ENCODE measurements around the gene LRP5.

DNA sequence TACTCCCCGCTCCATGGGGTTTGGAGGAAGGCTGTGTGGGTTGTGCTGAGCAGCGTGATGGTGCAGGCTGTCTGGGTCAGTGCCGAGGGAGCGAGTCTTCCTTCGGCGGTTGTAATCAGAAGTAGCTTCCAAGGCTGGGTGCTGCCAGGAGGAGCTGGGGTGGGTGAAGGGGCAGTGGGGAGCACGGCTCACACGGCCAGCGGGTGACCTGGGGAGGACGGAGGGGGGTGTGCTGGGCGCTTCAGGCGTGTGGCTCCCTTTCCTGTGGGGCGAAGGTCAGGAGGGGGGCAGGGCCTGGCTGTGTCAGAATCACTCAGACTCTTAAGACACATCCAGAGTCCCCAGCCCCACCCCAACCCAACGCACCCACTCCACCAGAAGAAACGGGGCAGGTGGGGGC lies 60.2 kb downstream of the LRP5 start:
- TF ChIP-seq, protein P1, sequence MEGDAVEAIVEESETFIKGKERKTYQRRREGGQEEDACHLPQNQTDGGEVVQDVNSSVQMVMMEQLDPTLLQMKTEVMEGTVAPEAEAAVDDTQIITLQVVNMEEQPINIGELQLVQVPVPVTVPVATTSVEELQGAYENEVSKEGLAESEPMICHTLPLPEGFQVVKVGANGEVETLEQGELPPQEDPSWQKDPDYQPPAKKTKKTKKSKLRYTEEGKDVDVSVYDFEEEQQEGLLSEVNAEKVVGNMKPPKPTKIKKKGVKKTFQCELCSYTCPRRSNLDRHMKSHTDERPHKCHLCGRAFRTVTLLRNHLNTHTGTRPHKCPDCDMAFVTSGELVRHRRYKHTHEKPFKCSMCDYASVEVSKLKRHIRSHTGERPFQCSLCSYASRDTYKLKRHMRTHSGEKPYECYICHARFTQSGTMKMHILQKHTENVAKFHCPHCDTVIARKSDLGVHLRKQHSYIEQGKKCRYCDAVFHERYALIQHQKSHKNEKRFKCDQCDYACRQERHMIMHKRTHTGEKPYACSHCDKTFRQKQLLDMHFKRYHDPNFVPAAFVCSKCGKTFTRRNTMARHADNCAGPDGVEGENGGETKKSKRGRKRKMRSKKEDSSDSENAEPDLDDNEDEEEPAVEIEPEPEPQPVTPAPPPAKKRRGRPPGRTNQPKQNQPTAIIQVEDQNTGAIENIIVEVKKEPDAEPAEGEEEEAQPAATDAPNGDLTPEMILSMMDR (IDR thresholded peaks at IDR 0.05; ENCODE audit: poor library complexity): no peak
- no peak for TF ChIP-seq EZH2 (IDR thresholded peaks at IDR 0.05; ENCODE audit: borderline replicate concordance)
